HepG2 (cell line): ENCODE measurements around the gene CARMIL3. TPM values are rescaled to one million over a fixed set of nuclear protein-coding genes. Genes with fewer than 3 reads are reported as not detected.

Experiments
- ZNF235 ChIP-seq: sonication (generic); formaldehyde crosslinking; IDR thresholded peaks from 2 replicates; pipeline ENCODE4 v1.8.1; 2023; ENCODE audit warnings: mild to moderate bottlenecking, missing genetic modification reagents, borderline replicate concordance
- polyA plus RNA-seq, 8 experiments: library from polyadenylated mRNA; depleted of rRNA in 3 of 8; stranded (reverse) in 7 of 8; unstranded in 1 of 8; fragments of >200 nt; fragmentation: Illumina TruSeq in 4 of 8; extraction: Trizol in 4 of 8; gene quantifications; 2 replicates each; pipeline versions ENCODE4 v1.2.1 to v1.2.3, GENCODE V29; 2011 to 2016; ENCODE audit warnings: low read depth in 4 of 8, missing spikeins in 1 of 8, mixed read lengths in 1 of 8; ENCODE audit not compliant: insufficient read depth in 1 of 8
- total RNA-seq, 5 experiments: library from RNA; depleted of rRNA; stranded (reverse); fragments of >200 nt; fragmentation: Illumina TruSeq; extraction: Trizol; gene quantifications; 2 replicates each; pipeline ENCODE4 v1.2.3, GENCODE V29; 2016; ENCODE audit warnings: low read depth in 1 of 5
- TF ChIP-seq, protein P1 (sequence below): sonication (generic); formaldehyde crosslinking; IDR thresholded peaks from 2 replicates; pipeline ENCODE4 v1.5.0; 2020; ENCODE audit warnings: mild to moderate bottlenecking, missing genetic modification reagents, borderline replicate concordance

Gene CARMIL3
- total and polyA plus RNA-seq, 2 of the 13 experiments (the other 11 are each of a cell fraction or from before 2014, with no cell fraction given) = 0.27 to 0.55 TPM

DNA sequence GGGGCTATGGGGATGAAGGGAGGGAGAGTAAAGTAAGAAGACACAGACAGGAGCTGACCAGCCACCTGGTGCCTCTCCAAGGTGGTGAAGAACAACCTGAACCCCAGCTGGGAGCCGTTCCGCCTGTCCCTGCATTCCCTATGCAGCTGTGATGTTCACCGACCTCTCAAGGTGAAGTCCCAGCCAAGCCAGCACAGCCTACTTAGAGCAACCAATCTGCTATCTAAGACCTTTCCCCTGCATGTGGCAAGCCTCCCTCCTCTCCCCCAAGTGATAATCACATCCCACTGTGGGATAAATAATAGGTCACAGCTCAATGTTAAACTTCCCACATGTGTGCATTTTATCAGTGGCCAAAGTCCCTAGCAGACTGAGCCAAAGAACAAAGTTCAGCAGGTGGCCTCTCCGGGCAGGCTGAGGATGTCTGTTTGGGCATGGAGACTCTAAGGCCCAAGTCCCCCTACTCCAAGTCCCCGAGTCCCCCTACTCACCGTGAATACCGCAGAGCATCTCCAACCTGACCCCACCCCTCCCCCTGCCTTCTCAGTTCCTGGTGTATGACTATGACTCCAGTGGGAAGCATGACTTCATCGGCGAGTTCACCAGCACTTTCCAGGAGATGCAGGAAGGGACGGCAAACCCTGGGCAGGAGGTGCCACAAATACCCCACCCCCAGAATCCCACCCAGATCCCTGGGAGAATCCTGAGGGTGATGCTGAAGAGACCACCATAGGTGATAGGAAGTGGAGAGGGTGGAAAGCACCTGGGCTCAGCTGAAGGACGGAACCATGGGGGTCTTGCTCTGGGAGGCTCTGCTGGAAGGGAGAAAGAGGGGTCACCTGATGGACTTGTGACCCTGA is 23.0 kb downstream of the CARMIL3 start (continued):
- TF ChIP-seq, protein P1, sequence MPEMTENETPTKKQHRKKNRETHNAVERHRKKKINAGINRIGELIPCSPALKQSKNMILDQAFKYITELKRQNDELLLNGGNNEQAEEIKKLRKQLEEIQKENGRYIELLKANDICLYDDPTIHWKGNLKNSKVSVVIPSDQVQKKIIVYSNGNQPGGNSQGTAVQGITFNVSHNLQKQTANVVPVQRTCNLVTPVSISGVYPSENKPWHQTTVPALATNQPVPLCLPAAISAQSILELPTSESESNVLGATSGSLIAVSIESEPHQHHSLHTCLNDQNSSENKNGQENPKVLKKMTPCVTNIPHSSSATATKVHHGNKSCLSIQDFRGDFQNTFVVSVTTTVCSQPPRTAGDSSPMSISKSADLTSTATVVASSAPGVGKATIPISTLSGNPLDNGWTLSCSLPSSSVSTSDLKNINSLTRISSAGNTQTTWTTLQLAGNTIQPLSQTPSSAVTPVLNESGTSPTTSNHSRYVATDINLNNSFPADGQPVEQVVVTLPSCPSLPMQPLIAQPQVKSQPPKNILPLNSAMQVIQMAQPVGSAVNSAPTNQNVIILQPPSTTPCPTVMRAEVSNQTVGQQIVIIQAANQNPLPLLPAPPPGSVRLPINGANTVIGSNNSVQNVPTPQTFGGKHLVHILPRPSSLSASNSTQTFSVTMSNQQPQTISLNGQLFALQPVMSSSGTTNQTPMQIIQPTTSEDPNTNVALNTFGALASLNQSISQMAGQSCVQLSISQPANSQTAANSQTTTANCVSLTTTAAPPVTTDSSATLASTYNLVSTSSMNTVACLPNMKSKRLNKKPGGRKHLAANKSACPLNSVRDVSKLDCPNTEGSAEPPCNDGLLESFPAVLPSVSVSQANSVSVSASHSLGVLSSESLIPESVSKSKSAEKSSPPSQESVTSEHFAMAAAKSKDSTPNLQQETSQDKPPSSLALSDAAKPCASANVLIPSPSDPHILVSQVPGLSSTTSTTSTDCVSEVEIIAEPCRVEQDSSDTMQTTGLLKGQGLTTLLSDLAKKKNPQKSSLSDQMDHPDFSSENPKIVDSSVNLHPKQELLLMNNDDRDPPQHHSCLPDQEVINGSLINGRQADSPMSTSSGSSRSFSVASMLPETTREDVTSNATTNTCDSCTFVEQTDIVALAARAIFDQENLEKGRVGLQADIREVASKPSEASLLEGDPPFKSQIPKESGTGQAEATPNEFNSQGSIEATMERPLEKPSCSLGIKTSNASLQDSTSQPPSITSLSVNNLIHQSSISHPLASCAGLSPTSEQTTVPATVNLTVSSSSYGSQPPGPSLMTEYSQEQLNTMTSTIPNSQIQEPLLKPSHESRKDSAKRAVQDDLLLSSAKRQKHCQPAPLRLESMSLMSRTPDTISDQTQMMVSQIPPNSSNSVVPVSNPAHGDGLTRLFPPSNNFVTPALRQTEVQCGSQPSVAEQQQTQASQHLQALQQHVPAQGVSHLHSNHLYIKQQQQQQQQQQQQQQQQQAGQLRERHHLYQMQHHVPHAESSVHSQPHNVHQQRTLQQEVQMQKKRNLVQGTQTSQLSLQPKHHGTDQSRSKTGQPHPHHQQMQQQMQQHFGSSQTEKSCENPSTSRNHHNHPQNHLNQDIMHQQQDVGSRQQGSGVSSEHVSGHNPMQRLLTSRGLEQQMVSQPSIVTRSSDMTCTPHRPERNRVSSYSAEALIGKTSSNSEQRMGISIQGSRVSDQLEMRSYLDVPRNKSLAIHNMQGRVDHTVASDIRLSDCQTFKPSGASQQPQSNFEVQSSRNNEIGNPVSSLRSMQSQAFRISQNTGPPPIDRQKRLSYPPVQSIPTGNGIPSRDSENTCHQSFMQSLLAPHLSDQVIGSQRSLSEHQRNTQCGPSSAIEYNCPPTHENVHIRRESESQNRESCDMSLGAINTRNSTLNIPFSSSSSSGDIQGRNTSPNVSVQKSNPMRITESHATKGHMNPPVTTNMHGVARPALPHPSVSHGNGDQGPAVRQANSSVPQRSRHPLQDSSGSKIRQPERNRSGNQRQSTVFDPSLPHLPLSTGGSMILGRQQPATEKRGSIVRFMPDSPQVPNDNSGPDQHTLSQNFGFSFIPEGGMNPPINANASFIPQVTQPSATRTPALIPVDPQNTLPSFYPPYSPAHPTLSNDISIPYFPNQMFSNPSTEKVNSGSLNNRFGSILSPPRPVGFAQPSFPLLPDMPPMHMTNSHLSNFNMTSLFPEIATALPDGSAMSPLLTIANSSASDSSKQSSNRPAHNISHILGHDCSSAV (CRISPR knock-in tag) = no peak
- no peak for TF ChIP-seq ZNF235 (CRISPR knock-in tag)
